Nephron (organoid): ENCODE measurements around the gene SFR1.
A peak's percentile ranks its signal among the peaks of the same experiment; 100 is the strongest.

Experiments
- H3K27ac Mint-ChIP-seq, 3 experiments: 2 replicates each; pipeline ENCODE4 v1.8.0; 2020; ENCODE audit warnings: mixed read lengths in 3 of 3, mild to moderate bottlenecking in 2 of 3, moderate library complexity in 1 of 3
- H3K27me3 Mint-ChIP-seq: 2 replicates; pipeline ENCODE4 v1.8.0; 2021; ENCODE audit warnings: low read depth, mild to moderate bottlenecking, moderate library complexity, mixed read lengths
- H3K36me3 Mint-ChIP-seq: 2 replicates; pipeline ENCODE4 v1.8.0; 2020; ENCODE audit warnings: low read depth, mixed read lengths
- H3K4me1 Mint-ChIP-seq: 2 replicates; pipeline ENCODE4 v1.8.0; 2020; ENCODE audit warnings: mixed read lengths
- H3K4me3 Mint-ChIP-seq, 3 experiments: 2 replicates each; pipeline ENCODE4 v1.8.0; 2020; ENCODE audit warnings: mild to moderate bottlenecking in 3 of 3, mixed read lengths in 3 of 3, moderate library complexity in 2 of 3
- H3K9me3 Mint-ChIP-seq: 2 replicates; pipeline ENCODE4 v1.8.0; 2020; ENCODE audit warnings: mixed read lengths
- TF ChIP-seq, protein P1 (sequence below), 3 experiments: fragments of 200-600 bp; sonication (generic); IDR thresholded peaks; one replicate each; pipeline ENCODE4 v1.5.0; 2021; ENCODE audit warnings: antibody characterized with exemption in 3 of 3; ENCODE audit not compliant: unreplicated experiment in 3 of 3

Gene SFR1

DNA sequence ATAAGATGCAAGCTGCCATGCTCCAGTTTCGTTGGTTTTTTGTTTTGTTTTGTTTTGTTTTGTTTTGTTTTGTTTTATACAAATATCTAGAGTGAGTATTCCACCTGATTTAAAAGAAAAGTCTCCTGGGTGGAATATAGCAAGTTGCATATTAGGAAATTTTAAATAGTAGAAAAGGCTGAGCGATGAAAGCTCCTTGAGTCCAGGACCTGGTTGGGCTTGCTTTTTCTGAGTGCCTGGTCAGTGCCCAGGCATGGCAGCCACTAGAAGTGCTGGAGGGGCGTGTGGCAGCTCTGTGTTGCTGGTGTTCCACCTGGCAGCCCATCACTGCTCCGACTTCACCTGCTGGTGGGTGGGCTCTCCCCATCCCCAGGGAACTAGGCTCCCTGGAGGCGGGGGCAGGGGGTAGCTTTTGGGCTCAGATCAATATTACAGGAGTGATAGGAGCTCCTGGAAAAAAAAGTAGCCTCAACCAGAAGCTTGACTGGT is 44.3 kb upstream of the SFR1 start:
- H3K27ac Mint-ChIP-seq = no peak overlapping the region
- no peak overlapping the region for H3K4me3 Mint-ChIP-seq
- no peaks in the 10 kb centered on the region for H3K36me3 Mint-ChIP-seq
- TF ChIP-seq, protein P1, sequence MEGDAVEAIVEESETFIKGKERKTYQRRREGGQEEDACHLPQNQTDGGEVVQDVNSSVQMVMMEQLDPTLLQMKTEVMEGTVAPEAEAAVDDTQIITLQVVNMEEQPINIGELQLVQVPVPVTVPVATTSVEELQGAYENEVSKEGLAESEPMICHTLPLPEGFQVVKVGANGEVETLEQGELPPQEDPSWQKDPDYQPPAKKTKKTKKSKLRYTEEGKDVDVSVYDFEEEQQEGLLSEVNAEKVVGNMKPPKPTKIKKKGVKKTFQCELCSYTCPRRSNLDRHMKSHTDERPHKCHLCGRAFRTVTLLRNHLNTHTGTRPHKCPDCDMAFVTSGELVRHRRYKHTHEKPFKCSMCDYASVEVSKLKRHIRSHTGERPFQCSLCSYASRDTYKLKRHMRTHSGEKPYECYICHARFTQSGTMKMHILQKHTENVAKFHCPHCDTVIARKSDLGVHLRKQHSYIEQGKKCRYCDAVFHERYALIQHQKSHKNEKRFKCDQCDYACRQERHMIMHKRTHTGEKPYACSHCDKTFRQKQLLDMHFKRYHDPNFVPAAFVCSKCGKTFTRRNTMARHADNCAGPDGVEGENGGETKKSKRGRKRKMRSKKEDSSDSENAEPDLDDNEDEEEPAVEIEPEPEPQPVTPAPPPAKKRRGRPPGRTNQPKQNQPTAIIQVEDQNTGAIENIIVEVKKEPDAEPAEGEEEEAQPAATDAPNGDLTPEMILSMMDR (IDR thresholded peaks at IDR 0.05; ENCODE audit: unreplicated experiment in 3 of 3) = no peak
- peaks cover 8% of the 10 kb centered on the region for H3K27me3 Mint-ChIP-seq
- H3K4me1 Mint-ChIP-seq = peaks cover 4% of the 10 kb centered on the region
- no peaks in the 10 kb centered on the region for H3K9me3 Mint-ChIP-seq

DNA sequence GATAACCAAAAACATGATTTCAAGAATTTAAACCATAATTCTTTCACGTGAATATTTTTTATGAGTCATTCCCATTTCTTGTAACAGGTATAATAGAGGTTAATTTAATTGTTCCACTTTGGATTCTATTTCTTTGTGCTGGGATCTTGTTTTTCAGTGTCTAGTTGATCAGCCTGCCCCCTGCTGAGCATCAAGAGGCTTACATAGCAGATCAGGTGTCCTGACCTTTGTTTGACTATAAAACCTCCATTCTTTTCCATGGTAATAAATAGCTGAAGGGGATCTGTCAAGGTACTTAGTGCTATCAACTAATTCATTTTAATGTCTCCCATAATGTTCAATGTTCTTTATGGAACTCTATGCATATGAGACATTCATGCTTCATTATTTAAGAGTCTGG is 41.2 kb upstream of the SFR1 start:
- H3K4me3 Mint-ChIP-seq = no peak overlapping the region
- H3K36me3 Mint-ChIP-seq = no peaks in the 10 kb centered on the region
- peaks cover 8% of the 10 kb centered on the region for H3K27me3 Mint-ChIP-seq
- peak overlapping the region in 2 of 3 experiments; percentile 2 to 41 for H3K27ac Mint-ChIP-seq
- TF ChIP-seq, protein P1 (IDR thresholded peaks at IDR 0.05; ENCODE audit: unreplicated experiment in 3 of 3) = peak in 2 of 3 experiments; percentile 26 to 35
- H3K4me1 Mint-ChIP-seq = peaks cover 4% of the 10 kb centered on the region
- no peaks in the 10 kb centered on the region for H3K9me3 Mint-ChIP-seq

DNA sequence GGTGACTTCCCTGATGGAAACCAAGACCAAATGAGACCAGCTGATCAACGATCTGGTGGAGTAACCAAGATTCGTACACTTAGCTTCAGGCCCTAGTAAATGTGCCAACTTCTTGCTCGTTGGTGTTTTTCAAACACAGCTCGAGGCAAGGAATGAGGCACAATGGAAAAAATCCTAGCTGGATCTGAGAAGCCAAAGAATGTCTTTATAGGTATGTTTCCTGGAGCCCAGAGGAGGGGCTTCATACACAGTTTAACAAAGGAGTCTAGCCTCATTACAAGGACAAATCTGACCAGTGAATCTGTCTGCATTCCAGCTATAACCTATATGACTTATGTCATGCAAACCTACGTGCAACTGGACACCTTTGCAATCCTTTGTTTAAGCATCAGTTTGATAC is 40.0 kb upstream of the SFR1 start:
- Mint-ChIP-seq H3K27me3 (peaks cover 8% of the 10 kb centered on the region), H3K27ac (no peak overlapping the region), H3K9me3 (no peaks in the 10 kb centered on the region), H3K4me3 (no peak overlapping the region), H3K36me3 (no peaks in the 10 kb centered on the region), H3K4me1 (peaks cover 4% of the 10 kb centered on the region)
- TF ChIP-seq, protein P1 (IDR thresholded peaks at IDR 0.05; ENCODE audit: unreplicated experiment in 3 of 3) = no peak

DNA sequence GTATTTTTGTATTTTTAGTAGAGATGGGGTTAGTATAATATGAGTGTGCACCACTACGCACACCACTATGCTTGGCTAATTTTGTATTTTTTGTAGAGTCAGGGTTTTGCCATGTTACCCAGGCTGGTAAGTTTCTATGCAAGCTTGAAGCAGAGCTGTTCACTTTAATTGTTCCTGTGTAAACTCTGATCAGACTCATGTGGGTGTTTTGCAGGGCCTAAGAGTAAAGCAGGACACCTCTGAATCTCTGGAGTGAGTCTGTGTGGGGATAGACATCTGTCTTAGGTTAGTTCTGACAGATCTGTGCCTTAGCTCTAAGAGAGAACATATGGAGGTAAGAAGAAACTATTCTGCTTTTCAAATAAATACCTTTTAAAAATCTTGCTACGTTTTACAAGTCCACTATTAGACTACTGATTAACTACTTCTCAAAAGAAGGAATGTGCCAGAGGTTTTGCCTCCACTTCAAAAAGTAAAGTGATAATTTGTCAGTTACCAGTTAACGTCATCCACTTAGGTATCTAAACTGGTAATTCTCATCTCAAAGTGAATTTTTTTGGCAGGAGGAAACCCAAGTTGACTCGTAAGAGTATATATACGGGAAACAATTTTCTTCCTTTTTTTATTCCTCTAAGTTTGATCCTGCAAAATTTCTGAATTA is 37.4 kb upstream of the SFR1 start:
- peaks cover 4% of the 10 kb centered on the region for H3K4me1 Mint-ChIP-seq
- H3K4me3 Mint-ChIP-seq = no peak overlapping the region
- TF ChIP-seq, protein P1 (IDR thresholded peaks at IDR 0.05; ENCODE audit: unreplicated experiment in 3 of 3) = no peak
- peak overlapping the region; percentile 52 to 68 (median 60) for H3K27ac Mint-ChIP-seq
- H3K9me3 Mint-ChIP-seq = no peaks in the 10 kb centered on the region
- H3K36me3 Mint-ChIP-seq = no peaks in the 10 kb centered on the region
- H3K27me3 Mint-ChIP-seq = no peaks in the 10 kb centered on the region

DNA sequence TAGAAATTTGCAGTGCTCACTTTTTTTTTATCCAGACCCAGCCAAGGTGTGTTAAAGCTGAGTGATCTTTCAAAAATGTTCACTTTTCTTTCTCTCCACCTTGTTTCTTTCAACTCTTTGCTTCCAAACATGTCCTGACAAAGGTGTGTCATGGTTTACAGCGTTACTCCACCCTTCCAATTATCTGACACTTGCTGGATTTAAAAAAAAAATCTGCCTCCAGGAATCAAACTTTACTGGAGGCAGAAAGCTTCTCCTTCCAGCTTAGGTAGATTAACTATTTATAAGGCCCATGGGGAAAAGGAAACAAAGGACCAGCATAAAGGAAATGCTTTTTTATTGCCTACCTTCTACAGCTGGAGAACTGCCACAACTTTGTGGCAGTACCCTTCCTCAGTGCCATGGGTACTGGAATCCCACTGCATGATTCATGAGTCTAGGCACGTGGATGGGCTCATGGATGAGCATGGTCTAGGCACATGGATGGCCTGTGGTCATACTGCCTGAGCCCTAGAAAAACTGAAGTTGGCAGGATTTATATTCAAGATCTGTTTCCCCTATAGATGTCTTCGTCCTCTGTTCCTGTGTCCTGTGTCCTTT is 36.1 kb upstream of the SFR1 start, which contains the start of gene COL17A1:
Gene COL17A1 (minus strand): TSS at position 80 of the 600 bp plus-strand sequence. CDS start 5,207 bp downstream, outside the sequence.
- Mint-ChIP-seq H3K4me1 (no peaks in the 10 kb centered on the region), H3K4me3 (no peak within 1 kb of the TSS)
- TF ChIP-seq, protein P1 (IDR thresholded peaks at IDR 0.05; ENCODE audit: unreplicated experiment in 3 of 3) = no peak

More for the DNA sequence above, 36.1 kb upstream of the SFR1 start, which contains the start of gene COL17A1:
- no peaks in the 10 kb centered on the region for H3K9me3 Mint-ChIP-seq
- H3K27me3 Mint-ChIP-seq = no peaks in the 10 kb centered on the region
- H3K27ac Mint-ChIP-seq = peak within 1 kb of the TSS; percentile 52 to 68 (median 60)
- no peaks in the 10 kb centered on the region for H3K36me3 Mint-ChIP-seq
